Stimulated activated CD4-positive, alpha-beta T cell treated with anti-CD3 and anti-CD28 coated beads, Interleukin-4, amount 100 ng/mL, for 4 hours (primary cell): ENCODE results near the gene DGKD.
"Not testable (repeated sequence)": the region's sequence is repeated elsewhere in the genome, so short reads cannot be mapped to it uniquely, and the experiment has no call there.

Experiments used
- DNase-seq, 2 experiments: peaks; one replicate each; pipeline ENCODE4 v3.0.0-alpha.2; 2020

DGKD gene

DNA sequence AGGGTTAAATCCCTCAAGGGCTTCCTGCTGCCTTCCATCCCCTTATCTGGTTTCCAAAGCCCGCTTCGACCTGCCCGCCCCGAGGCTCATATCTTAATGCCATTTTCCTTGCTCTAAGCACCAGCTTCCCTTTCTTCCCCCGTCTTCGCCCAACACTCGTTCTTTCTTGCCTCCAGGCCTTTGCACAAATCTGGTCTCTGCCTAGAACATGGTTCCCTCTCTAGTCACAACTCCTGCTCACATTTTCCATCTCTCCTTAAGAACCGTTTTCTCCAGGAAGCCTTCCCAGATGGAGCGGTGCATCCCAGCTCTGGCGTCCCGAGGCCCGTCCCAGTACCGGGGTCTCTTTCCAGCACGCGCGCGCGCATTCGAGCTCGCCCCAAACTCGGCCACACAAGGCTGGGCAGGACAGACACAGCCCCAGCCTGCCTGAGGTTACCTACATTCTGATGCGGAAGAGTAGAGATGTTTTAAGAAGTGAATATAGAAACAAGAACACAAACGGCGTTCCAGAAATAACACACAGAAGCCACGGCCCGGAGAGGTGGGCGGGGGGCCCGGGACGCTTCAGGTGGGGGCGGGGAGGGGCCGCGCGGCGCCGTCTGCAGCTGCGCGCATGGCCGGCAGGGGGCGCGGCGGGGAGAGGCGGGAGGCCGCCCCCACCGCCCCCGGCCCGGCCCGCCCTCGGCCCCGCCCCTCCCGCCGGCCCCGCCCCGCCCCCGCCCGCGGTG is at the start of gene DGKD:
DGKD (plus strand) TSS at position 726 of the 731 bp plus-strand sequence. CDS start 25 bp downstream, outside the sequence.
- peak; percentile 65 to 84 for DNase-seq

GRCh38 chr2:233307565-233307964 is 46.7 kb upstream of the DGKD start, which contains the start of gene SAG:
Gene SAG (plus strand): TSS chr2:233307816. CDS start chr2:233309190, 1,374 bp downstream.
- no peak for DNase-seq

DNA sequence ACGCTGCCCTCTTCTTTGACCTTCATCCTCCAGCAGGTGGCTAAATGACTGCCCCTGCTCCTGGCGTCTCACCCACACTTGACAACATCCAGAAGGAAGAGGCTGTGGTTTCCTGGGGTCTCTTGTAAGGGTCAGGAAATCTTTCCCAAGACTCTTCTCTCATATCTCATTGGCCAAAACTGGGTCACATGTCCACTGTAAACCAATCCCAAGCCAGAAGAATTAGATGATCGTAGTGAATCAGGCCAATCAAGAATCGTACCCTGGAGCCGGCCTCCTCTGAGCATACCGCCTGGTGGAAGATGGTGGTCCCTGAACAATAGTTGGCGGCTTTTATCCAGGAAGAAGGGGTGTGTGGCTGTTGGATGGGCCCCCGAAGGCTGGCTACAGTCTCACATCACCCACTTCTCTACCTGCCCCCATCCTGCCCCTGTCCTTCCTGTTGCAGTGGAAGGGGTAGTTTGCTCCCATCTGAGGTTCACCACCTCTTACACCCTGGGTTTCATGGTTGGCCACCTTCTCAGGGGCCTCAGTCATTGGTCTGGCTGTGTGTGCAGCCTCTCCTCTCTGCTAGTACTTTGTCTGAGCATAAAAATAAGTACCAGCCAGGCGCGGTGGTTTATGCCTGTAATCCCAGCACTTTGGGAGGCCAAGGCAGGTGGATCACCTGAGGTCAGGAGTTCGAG is 42.9 kb upstream of the DGKD start:
- DNase-seq, result no peak

DNA sequence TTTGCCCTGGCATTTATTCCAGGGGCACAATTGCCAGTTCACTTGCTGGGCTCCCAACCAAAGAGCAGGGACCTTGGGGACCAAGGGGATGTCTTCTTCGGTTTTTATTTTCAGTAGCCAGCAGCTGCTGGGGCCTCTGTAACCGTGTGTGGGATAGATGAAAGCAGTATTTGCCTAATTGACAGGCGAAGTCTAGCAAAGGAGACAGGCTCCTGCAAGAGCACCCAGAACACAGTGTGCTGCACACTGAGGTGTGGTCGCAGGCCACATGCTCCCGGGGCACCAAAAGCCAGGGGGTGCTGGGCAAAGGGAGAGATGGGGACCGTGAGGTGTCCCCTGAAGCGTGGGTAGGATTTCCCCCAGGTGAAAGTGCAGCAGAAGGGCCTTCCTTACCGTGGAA is 41.4 kb upstream of the DGKD start:
- no peak for DNase-seq

GRCh38 chr2:233314180-233314925 is 39.9 kb upstream of the DGKD start:
- DNase-seq, result no peak

GRCh38 chr2:233317196-233317943 is 36.9 kb upstream of the DGKD start:
- DNase-seq, result no peak

DNA sequence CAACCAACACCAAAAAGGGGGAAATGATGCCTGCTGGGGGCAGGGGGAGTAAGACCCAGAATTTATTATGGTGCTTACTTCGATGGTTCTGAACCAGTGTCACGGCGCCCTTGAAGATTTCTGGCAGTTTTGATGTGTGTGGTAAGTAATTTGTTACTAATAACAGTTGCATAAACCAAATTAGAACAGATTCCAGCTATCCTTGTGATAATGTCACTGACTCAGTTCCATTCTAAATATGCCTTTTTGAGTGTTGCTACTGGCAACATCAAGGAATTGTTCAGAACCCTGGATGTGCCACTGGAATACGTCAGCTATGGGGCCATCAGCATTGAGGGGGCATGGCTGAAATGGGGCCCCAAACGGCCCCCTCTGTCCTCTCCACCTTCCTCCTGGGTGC is 35.0 kb upstream of the DGKD start:
- DNase-seq, result no peak

- no peak for DNase-seq
These were observed 33.8 kb upstream of the DGKD start for GRCh38 chr2:233320470-233320869.

GRCh38 chr2:233321166-233321565 is 33.1 kb upstream of the DGKD start:
- no peak for DNase-seq

DNA sequence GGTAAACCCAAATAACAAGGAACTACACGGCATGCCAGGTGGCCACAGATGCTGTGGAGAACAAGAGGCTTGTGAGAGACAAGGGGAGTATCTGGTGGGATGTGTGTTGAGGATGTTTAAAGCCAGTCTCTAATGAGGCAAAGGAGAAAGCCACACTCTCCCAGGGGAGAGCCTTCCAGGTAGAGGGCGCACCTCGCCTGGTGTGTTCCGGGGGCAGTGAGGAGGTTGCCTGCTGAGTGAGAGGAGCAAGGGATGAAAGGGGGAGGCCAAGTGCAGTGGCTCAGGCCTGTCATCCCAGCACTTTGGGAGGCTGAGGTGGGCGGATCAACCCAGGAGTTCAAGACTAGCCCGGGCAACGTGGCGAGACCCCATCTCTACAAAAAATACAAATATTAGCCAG is 30.4 kb upstream of the DGKD start:
- no peak for DNase-seq

- no peak for DNase-seq
These were observed 29.0 kb upstream of the DGKD start for GRCh38 chr2:233325256-233325655.

- DNase-seq, result no peak
These were observed 28.5 kb upstream of the DGKD start for GRCh38 chr2:233325814-233326213.

DNA sequence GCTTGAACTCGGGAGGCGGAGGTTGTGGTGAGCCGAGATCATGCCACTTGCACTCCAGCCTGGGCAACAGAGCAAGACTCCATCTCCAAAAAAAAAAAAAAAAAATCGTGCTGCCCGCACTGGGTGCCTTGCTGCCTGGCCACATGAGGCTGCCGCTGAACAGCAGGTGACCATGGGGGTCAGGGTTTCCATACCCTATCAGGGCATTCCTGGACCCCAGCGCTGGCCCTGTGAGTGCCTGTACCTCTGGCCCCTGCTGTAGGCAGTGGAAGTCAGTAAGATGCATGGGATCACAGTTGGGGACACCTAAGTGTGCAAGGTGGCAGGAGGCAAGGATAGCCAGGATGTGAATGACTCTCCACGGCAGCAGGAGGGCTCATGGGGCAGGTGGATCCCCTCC is 27.8 kb upstream of the DGKD start:
- no peak for DNase-seq

DNA sequence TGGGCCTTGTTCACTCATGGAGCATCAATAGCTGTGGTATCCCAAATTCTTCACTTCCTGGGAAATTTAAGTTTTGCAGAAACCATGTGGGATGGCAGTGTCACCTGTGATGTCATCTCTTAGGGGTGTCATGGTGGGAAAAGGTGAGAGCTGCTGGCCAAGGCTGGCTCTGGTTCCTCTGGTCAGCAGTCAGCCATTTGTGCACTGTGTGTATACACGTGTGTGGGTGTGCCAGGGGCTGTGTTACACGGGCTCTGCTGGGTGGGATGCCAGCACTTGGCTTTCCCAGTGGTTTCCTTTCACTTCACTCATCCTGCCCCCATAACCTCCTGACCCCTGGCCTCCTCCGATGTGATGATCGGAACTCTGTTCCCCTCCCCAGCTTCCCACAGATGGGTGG is 25.4 kb upstream of the DGKD start:
- no peak for DNase-seq

DNA sequence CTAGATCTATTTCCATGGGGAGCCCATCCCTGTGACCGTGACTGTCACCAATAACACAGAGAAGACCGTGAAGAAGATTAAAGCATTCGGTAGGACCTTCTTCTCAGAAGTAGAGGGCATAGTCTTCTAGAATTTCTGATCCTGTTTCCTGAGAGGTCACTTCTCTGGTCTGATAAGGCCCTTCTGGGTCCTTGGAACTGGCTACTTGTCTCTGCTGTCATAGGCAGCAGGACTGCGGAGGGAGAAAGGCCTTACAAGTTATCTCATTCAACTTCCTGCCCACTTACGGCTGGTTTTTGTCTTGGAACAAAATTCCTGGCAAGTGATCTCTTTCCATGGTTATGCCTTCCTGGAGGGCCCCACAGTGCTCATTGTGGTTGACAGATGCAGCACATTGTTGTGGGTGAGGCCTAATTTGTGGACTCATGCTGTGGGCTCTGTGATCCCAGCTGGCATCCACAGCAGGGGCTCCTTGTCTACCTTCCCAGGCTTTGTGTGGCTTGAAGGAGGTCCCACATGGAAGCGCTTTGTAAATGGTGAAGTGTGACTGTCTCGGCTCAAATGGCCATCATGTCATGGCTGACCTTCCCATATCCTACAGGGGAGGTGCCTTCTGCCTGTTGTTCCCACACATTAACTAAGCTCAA is 24.7 kb upstream of the DGKD start:
- DNase-seq, result no peak

DNA sequence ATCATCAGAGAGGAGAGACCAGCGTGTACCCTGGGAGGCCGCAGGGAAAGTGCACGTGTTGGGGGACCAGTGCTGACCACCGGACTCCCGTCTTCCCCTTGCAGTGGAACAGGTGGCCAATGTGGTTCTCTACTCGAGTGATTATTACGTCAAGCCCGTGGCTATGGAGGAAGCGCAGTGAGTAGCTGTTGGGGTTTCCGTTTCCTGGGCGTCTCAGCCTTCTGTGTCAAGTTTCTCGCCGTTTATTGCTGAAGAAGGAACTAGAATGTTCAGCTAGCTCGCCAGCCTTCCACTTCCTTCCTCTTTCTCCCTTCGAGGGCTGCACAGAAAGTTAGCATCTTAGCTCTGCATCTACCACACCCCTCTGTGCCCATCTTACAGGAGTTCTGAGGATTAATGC is 22.8 kb upstream of the DGKD start:
- DNase-seq, result peak; percentile 40 to 72

DNA sequence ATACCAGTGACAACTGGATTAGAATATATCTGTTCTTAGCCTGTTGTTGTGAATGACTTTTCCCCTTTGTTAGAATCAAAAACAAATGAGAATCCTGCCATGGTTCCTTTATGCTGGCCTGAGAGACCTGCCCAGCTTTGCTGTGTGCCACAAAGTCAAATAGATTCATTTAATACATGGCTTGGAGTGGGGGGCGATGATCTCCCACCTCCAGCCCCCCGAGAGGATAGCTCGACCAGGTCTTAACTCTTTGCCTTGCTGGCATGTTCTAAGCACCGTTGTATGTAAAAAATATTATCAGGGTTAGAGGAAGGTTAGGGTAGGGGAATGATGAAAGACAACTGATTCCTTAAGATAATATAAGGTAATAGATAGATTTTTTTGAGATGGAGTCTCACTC is 22.2 kb upstream of the DGKD start:
- no peak for DNase-seq

GRCh38 chr2:233334915-233335314 is 19.4 kb upstream of the DGKD start:
- DNase-seq, result no peak

DNA sequence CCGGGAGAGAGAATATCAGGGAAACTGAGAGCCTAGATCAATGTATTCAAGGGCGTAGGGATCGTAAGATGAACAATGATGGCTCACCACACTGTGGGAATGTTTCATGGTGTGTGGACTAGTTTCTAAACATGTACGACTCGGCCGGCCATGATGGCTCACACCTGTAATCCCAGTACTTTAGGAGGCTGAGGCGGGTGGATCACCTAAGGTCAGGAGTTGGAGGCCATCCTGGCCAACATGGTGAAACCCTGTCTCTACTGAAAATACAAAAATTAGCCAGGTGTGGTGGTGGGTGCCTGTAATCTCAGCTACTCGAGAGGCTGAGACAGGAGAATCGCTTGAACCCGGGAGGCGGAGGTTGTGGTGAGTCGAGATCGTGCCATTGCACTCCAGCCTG is 18.2 kb upstream of the DGKD start:
- not testable (repeated sequence) for DNase-seq

GRCh38 chr2:233336541-233336940 is 17.8 kb upstream of the DGKD start:
- no peak for DNase-seq

- no peak for DNase-seq
These were observed 16.2 kb upstream of the DGKD start for GRCh38 chr2:233338046-233338445.

DNA sequence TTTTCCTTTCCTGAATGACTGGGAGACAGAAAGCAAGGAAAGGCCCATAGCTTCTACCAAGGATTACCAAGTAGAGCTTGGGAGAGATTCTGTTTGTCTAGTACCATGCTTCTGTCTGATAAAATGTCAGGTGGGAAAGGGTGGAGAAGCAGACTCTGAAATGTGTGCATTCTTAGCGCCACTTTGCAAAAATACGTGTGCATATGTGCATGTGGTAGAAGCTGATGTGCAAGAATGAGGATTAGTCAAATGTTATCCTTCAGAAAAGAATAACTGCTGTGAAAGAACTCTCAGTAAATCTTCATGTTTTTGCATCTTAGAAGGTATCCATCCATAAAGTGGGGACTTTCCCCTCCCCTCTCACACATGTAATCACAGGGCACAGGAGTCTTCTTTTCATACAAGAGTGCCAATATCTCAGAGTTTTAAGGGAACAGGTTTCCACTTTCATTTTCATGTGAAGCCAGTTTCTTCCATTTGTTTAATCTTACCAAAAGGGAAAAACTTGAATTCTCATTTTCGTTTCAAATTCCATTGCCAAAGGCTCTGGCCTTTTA is 15.4 kb upstream of the DGKD start:
- no peak for DNase-seq
